ENCODE data around the gene WFDC10A.
"Not testable (repeated sequence)": the region's sequence is repeated elsewhere in the genome, so short reads cannot be mapped to it uniquely, and the experiment has no call there.

WFDC10A gene

DNA sequence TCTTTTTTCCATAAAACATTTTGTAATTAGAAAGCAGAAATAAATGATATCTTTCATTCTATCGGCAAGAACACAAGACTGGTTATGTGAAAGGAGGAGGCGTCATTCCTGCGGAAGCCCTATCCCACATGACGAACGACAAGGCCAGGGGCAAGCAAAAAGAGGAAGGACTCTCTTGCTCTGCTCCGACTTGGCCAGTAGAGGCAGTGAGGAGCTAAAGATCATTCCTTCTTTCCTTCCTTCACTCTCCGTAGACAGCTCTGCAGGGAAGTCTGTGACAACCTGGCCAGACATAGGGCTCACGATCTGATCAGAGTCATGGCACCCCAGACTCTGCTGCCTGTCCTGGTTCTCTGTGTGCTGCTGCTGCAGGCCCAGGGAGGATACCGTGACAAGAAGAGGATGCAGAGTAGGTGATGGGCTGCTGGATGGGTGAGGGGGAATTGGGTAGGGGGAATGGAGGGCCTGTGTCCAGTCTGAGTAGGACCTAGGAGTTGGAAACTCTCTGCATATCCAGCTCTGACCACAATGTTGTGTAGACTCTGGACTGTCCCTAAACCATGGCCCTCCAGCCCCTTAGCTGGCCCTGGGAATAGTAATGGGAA, at the start of gene WFDC10A:
Gene WFDC10A, plus strand, starts transcription at position 244 of the 605 bp plus-strand sequence. Its CDS starts 75 bp downstream, at position 319.
- TF ChIP-seq CTCF (IDR thresholded peaks at IDR 0.05; ENCODE audit: low read depth, low read length), result peak; percentile 82
- peak; percentile 54 to 64 for DNase-seq (ENCODE audit: low read depth in 2 of 2)
- no peak within 1 kb of the TSS for H3K4me3 ChIP-seq (replicated peaks in 1 of 2; ENCODE audit: low read depth in 2 of 2, low read length in 2 of 2)

DNA sequence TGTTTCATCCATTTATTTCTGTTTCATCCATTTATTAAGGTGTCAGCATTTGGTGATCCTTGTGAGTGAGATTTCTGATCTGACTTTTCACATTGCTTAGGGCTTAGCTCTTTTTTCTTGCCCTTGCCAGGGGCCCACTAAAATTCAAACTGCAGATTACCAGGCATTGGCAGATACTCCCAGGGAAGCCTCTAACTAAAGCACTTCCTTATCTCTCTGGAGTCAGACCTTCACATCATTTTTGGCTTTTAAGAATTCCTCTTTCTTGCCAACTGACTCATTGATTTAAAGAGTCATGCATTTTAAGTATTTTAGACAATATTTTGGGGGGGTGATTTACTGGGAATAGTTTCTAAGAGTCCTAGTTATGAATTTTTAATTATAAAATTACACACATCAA, 47.8 kb upstream of the WFDC10A start:
- no peak for TF ChIP-seq CTCF (IDR thresholded peaks at IDR 0.05; ENCODE audit: low read depth, low read length)
- H3K4me3 ChIP-seq (replicated peaks in 1 of 2; ENCODE audit: low read depth in 2 of 2, low read length in 2 of 2), result no peak overlapping the region
- DNase-seq (ENCODE audit: low read depth in 2 of 2), result peak in 1 of 2 donors; percentile 3

DNA sequence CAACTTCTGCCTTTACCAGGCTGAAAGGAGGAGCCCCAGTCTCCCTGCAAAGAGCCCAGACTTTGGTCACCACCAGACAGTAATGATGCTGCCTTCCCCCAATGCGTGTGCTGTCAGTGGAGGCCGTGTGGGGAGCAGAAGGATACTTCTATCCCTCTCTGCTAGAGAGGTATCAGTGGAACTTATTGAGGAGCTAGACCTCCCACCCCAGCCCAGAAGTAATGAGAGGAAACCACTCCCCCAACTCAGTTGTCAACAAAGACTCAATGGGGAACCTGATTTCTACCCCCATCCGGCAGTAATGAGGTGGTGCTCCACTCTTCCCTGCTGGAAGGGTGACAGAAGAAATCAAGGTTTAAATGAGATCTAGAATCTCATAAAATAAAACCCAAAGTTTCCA, 46.0 kb upstream of the WFDC10A start:
- H3K4me3 ChIP-seq (replicated peaks in 1 of 2; ENCODE audit: low read depth in 2 of 2, low read length in 2 of 2), result no peak overlapping the region
- no peak for DNase-seq (ENCODE audit: low read depth in 2 of 2)
- no peak for TF ChIP-seq CTCF (IDR thresholded peaks at IDR 0.05; ENCODE audit: low read depth, low read length)

DNA sequence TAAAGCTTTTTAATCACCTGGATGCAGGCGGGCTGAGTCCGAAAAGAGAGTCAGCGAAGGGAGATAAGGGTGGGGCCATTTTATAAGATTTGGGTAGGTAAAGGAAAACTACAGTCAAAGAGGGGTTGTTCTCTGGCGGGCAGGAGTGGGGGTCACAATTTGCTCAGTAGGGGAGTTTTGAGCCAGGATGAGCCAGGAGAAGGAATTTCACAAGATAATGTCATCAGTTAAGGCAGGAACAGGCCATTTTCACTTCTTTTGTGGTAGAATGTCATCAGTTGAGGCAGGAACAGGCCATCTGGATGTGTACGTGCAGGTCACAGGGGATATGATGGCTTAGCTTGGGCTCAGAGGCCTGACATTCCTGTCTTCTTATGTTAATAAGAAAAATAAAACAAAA, 45.2 kb upstream of the WFDC10A start:
- not testable (repeated sequence) for H3K4me3 ChIP-seq (replicated peaks in 1 of 2; ENCODE audit: low read depth in 2 of 2, low read length in 2 of 2); DNase-seq (ENCODE audit: low read depth in 2 of 2)

DNA sequence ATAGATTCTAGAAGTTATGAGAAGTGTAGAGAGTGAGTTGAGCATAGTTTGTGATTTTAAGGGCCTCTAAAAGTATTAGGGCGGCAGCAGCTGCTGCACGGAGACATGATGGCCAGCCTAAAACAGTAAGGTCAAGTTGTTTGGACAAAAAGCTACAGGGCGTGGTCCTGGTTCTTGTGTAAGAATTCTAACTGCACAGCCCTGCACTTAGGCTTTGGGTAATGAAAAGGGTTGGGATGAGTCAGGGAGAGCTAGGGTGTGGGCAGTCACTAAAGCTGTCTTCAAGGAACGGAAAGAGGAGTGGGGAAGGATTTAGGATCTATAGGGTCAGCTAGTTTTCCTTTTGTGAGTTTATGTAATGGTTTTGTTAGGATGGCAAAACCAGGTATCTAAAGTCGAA, 43.6 kb upstream of the WFDC10A start:
- not testable (repeated sequence) for DNase-seq (ENCODE audit: low read depth in 2 of 2); H3K4me3 ChIP-seq (replicated peaks in 1 of 2; ENCODE audit: low read depth in 2 of 2, low read length in 2 of 2)

GRCh38 chr20:45588800-45589199, 40.7 kb upstream of the WFDC10A start:
- no peak overlapping the region for H3K4me3 ChIP-seq (replicated peaks in 1 of 2; ENCODE audit: low read depth in 2 of 2, low read length in 2 of 2)
- peak in 1 of 2 donors; percentile 7 for DNase-seq (ENCODE audit: low read depth in 2 of 2)
- no peak for TF ChIP-seq CTCF (IDR thresholded peaks at IDR 0.05; ENCODE audit: low read depth, low read length)

GRCh38 chr20:45589725-45590124, 39.8 kb upstream of the WFDC10A start:
- no peak for TF ChIP-seq CTCF (IDR thresholded peaks at IDR 0.05; ENCODE audit: low read depth, low read length)
- no peak overlapping the region for H3K4me3 ChIP-seq (replicated peaks in 1 of 2; ENCODE audit: low read depth in 2 of 2, low read length in 2 of 2)
- DNase-seq (ENCODE audit: low read depth in 2 of 2), result peak in 1 of 2 donors; percentile 24

GRCh38 chr20:45592574-45593189, 36.9 kb upstream of the WFDC10A start:
- DNase-seq (ENCODE audit: low read depth in 2 of 2), result peak; percentile 29 to 58
- H3K4me3 ChIP-seq (replicated peaks in 1 of 2; ENCODE audit: low read depth in 2 of 2, low read length in 2 of 2), result no peak overlapping the region
- TF ChIP-seq CTCF (IDR thresholded peaks at IDR 0.05; ENCODE audit: low read depth, low read length), result peak; percentile 63
